ENCODE measurements around the gene PRKCB. TPM values are rescaled to one million over a fixed set of nuclear protein-coding genes. Genes with fewer than 3 reads are reported as not detected.

The PRKCB gene
- total and polyA plus RNA-seq, 4 donors, result 1.6 to 9.4 (median 4.0) TPM

GRCh38 chr16:23974223-23974622 lies 138.4 kb downstream of the PRKCB start:
- no peak for TF ChIP-seq ATF3 (IDR thresholded peaks at IDR 0.05)
- no peak for TF ChIP-seq HNF4A (conservative IDR thresholded peaks at IDR 0.05)
- TF ChIP-seq CTCF (IDR thresholded peaks at IDR 0.05; ENCODE audit: low read depth, low read length, missing input control), result no peak
- no peak for TF ChIP-seq JUND (IDR thresholded peaks at IDR 0.05)
- TF ChIP-seq SP1 (IDR thresholded peaks at IDR 0.05), result no peak
- no peak for TF ChIP-seq NR2F2 (IDR thresholded peaks at IDR 0.05)
- TF ChIP-seq REST (IDR thresholded peaks at IDR 0.05), result peak; percentile 46
- Histone ChIP-seq H3K4me1 (ENCODE audit: control insufficient read depth in 4 of 4, insufficient read depth in 4 of 4, low read length in 3 of 4) (no peaks in the 10 kb centered on the region), H3K9me3 (ENCODE audit: control insufficient read depth in 4 of 4, low read length in 3 of 4) (no peaks in the 10 kb centered on the region), H3K4me3 (ENCODE audit: low read depth in 1 of 3, low read length in 3 of 3) (no peak overlapping the region), H3K27ac (ENCODE audit: low read depth in 1 of 2, low read length in 2 of 2) (no peak overlapping the region), H3K36me3 (ENCODE audit: control insufficient read depth in 4 of 4, insufficient read depth in 3 of 4, low read depth in 1 of 4, low read length in 3 of 4) (no peaks in the 10 kb centered on the region), H3K9ac (ENCODE audit: low read depth in 1 of 2, low read length in 2 of 2) (no peak overlapping the region), H3K27me3 (ENCODE audit: control insufficient read depth in 4 of 4, insufficient read depth in 4 of 4, low read length in 3 of 4) (peaks cover 0 to 3% (median 0%) of the 10 kb centered on the region in 4 donors)
- 37% methylated on average over 4 of the region's 4 CpGs for WGBS
- no peak for DNase-seq (ENCODE audit: low spot score)

GRCh38 chr16:23975293-23975692 lies 139.5 kb downstream of the PRKCB start:
- Histone ChIP-seq H3K9ac (ENCODE audit: low read depth in 1 of 2, low read length in 2 of 2) (no peak overlapping the region), H3K4me3 (ENCODE audit: low read depth in 1 of 3, low read length in 3 of 3) (no peak overlapping the region), H3K27me3 (ENCODE audit: control insufficient read depth in 4 of 4, insufficient read depth in 4 of 4, low read length in 3 of 4) (peaks cover 0 to 3% (median 0%) of the 10 kb centered on the region in 4 donors), H3K4me1 (ENCODE audit: control insufficient read depth in 4 of 4, insufficient read depth in 4 of 4, low read length in 3 of 4) (no peaks in the 10 kb centered on the region), H3K27ac (ENCODE audit: low read depth in 1 of 2, low read length in 2 of 2) (no peak overlapping the region), H3K9me3 (ENCODE audit: control insufficient read depth in 4 of 4, low read length in 3 of 4) (no peaks in the 10 kb centered on the region), H3K36me3 (ENCODE audit: control insufficient read depth in 4 of 4, insufficient read depth in 3 of 4, low read depth in 1 of 4, low read length in 3 of 4) (no peaks in the 10 kb centered on the region)
- WGBS, result 84% methylated on average over 5 of the region's 5 CpGs
- TF ChIP-seq MAX (IDR thresholded peaks at IDR 0.05), result no peak
- DNase-seq (ENCODE audit: low spot score), result no peak

GRCh38 chr16:23976091-23976490 lies 140.3 kb downstream of the PRKCB start:
- H3K4me3 ChIP-seq (ENCODE audit: low read depth in 1 of 3, low read length in 3 of 3), result no peak overlapping the region
- H3K9me3 ChIP-seq (ENCODE audit: control insufficient read depth in 4 of 4, low read length in 3 of 4), result no peaks in the 10 kb centered on the region
- no peaks in the 10 kb centered on the region for H3K36me3 ChIP-seq (ENCODE audit: control insufficient read depth in 4 of 4, insufficient read depth in 3 of 4, low read depth in 1 of 4, low read length in 3 of 4)
- H3K27ac ChIP-seq (ENCODE audit: low read depth in 1 of 2, low read length in 2 of 2), result no peak overlapping the region
- no peak for DNase-seq (ENCODE audit: low spot score)
- no peak overlapping the region for H3K9ac ChIP-seq (ENCODE audit: low read depth in 1 of 2, low read length in 2 of 2)
- WGBS, result 77% methylated on average over 5 of the region's 5 CpGs
- no peaks in the 10 kb centered on the region for H3K4me1 ChIP-seq (ENCODE audit: control insufficient read depth in 4 of 4, insufficient read depth in 4 of 4, low read length in 3 of 4)
- peaks cover 0 to 2% (median 0%) of the 10 kb centered on the region in 4 donors for H3K27me3 ChIP-seq (ENCODE audit: control insufficient read depth in 4 of 4, insufficient read depth in 4 of 4, low read length in 3 of 4)
- TF ChIP-seq HNF4G (IDR thresholded peaks at IDR 0.05) (no peak), GABPA (IDR thresholded peaks at IDR 0.05 in 1 of 2, conservative IDR thresholded peaks at IDR 0.05 in 1 of 2) (no peak)
